SH-SY5Y (cell line): ENCODE results near the gene PRTN3.

Experiments used
- GATA2 ChIP-seq: IDR thresholded peaks from 2 replicates; pipeline ENCODE4 v1.6.1; 2011; ENCODE audit warnings: mild to moderate bottlenecking, low read depth, low read length
- GATA3 ChIP-seq: IDR thresholded peaks from 2 replicates; pipeline ENCODE4 v1.6.1; 2011; ENCODE audit warnings: low read depth, mild to moderate bottlenecking, low read length, moderate library complexity

GRCh38 chr19:795073-795611, 45.7 kb upstream of the PRTN3 start:
- TF ChIP-seq GATA2 = no peak
- TF ChIP-seq GATA3 = no peak
